Ovary (tissue), 3 donors: ENCODE data around the gene MAPKAPK2.

Experiments
- EP300 ChIP-seq: sonication (generic); formaldehyde crosslinking; IDR thresholded peaks from one replicate; pipeline ENCODE4 v1.6.1; 2017; ENCODE audit warnings: antibody characterized with exemption
- POLR2A ChIP-seq: fragments of 450-650 bp; IDR thresholded peaks from one replicate; pipeline ENCODE4 v1.6.1; 2017; ENCODE audit warnings: antibody characterized with exemption, mild to moderate bottlenecking, moderate library complexity
- TF ChIP-seq, protein P1 (sequence below), 3 donors: fragments of 450-650 bp in 2 of 3; fragments of 200-600 bp in 1 of 3; IDR thresholded peaks; one replicate each; pipeline versions ENCODE4 v1.5.1 to v1.8.0; 2016 to 2022; ENCODE audit warnings: antibody characterized with exemption in 3 of 3, mild to moderate bottlenecking in 1 of 3
- donor health status: DM: no; HTN: no; CAD: no.

GRCh38 chr1:206782448-206782847 lies 97.7 kb downstream of the MAPKAPK2 start:
- TF ChIP-seq, protein P1, sequence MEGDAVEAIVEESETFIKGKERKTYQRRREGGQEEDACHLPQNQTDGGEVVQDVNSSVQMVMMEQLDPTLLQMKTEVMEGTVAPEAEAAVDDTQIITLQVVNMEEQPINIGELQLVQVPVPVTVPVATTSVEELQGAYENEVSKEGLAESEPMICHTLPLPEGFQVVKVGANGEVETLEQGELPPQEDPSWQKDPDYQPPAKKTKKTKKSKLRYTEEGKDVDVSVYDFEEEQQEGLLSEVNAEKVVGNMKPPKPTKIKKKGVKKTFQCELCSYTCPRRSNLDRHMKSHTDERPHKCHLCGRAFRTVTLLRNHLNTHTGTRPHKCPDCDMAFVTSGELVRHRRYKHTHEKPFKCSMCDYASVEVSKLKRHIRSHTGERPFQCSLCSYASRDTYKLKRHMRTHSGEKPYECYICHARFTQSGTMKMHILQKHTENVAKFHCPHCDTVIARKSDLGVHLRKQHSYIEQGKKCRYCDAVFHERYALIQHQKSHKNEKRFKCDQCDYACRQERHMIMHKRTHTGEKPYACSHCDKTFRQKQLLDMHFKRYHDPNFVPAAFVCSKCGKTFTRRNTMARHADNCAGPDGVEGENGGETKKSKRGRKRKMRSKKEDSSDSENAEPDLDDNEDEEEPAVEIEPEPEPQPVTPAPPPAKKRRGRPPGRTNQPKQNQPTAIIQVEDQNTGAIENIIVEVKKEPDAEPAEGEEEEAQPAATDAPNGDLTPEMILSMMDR (IDR thresholded peaks at IDR 0.05), result no peak
- TF ChIP-seq EP300 (no peak), POLR2A (no peak)
